HFFc6 (cell line): ENCODE data around the gene SORBS2. TPM values are rescaled to one million over a fixed set of nuclear protein-coding genes. Genes with fewer than 3 reads are reported as not detected.

ENCODE experiments used
- DNase-seq: peaks from one replicate; pipeline ENCODE4 v3.0.0-alpha.2; 2018
- H3K27ac Mint-ChIP-seq: 2 replicates; pipeline ENCODE4 v1.8.0; 2020; ENCODE audit warnings: mild to moderate bottlenecking, mixed read lengths
- H3K27me3 Mint-ChIP-seq: 2 replicates; pipeline ENCODE4 v1.8.0; 2021; ENCODE audit warnings: mild to moderate bottlenecking, moderate library complexity, mixed read lengths; ENCODE audit not compliant: insufficient read depth
- H3K36me3 Mint-ChIP-seq: 2 replicates; pipeline ENCODE4 v1.8.0; 2021; ENCODE audit warnings: low read depth, mixed read lengths
- H3K4me1 Mint-ChIP-seq: 2 replicates; pipeline ENCODE4 v1.8.0; 2020; ENCODE audit warnings: low read depth, mixed read lengths
- H3K4me3 Mint-ChIP-seq: 2 replicates; pipeline ENCODE4 v1.8.0; 2020; ENCODE audit warnings: mild to moderate bottlenecking, moderate library complexity, mixed read lengths
- H3K9me3 Mint-ChIP-seq: 2 replicates; pipeline ENCODE4 v1.8.0; 2020; ENCODE audit warnings: mild to moderate bottlenecking, mixed read lengths
- total RNA-seq, 6 experiments: library from RNA; stranded (reverse); fragmentation: NEBNext Ultra II Directional; extraction: Animal tissue kit (Norgen Biotek cat#: 25700); gene quantifications; 2 replicates in 1 of 6; 3 replicates in 5 of 6; pipeline ENCODE4 v1.2.3, GENCODE V29; 2021
- TF ChIP-seq, protein P1 (sequence below): fragments of 200-600 bp; sonication (generic); IDR thresholded peaks from 2 replicates; pipeline ENCODE4 v1.5.0; 2021; ENCODE audit warnings: antibody characterized with exemption, mild to moderate bottlenecking

SORBS2 gene
- total RNA-seq, 6 experiments from 2014 or later = 0.48 to 3.6 (median 0.72) TPM

DNA sequence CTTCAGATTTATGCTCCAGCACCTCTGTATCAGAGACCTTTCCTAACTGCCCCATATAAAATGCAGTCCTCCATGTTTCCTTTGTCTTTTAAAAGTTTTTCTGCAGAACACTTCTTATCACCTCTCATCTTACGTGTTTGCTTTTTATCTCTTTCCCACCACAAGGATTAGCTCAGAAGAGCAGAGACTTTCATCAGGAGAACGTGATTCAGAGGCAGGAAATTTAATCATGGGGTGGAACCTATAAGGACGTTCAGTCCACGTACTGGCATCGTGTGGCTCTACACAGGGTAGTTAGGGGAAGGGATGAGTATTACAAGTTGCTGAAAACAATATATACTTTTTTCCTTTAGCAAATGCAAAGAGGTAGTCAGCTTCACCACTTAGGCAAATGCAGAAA lies 98.7 kb downstream of the SORBS2 start:
- H3K4me3 Mint-ChIP-seq = no peak overlapping the region
- H3K27me3 Mint-ChIP-seq = peaks cover 5% of the 10 kb centered on the region
- H3K9me3 Mint-ChIP-seq = no peaks in the 10 kb centered on the region
- TF ChIP-seq, protein P1, sequence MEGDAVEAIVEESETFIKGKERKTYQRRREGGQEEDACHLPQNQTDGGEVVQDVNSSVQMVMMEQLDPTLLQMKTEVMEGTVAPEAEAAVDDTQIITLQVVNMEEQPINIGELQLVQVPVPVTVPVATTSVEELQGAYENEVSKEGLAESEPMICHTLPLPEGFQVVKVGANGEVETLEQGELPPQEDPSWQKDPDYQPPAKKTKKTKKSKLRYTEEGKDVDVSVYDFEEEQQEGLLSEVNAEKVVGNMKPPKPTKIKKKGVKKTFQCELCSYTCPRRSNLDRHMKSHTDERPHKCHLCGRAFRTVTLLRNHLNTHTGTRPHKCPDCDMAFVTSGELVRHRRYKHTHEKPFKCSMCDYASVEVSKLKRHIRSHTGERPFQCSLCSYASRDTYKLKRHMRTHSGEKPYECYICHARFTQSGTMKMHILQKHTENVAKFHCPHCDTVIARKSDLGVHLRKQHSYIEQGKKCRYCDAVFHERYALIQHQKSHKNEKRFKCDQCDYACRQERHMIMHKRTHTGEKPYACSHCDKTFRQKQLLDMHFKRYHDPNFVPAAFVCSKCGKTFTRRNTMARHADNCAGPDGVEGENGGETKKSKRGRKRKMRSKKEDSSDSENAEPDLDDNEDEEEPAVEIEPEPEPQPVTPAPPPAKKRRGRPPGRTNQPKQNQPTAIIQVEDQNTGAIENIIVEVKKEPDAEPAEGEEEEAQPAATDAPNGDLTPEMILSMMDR = no peak
- no peaks in the 10 kb centered on the region for H3K36me3 Mint-ChIP-seq
- no peak overlapping the region for H3K27ac Mint-ChIP-seq
- peaks cover 35% of the 10 kb centered on the region for H3K4me1 Mint-ChIP-seq
- no peak for DNase-seq

DNA sequence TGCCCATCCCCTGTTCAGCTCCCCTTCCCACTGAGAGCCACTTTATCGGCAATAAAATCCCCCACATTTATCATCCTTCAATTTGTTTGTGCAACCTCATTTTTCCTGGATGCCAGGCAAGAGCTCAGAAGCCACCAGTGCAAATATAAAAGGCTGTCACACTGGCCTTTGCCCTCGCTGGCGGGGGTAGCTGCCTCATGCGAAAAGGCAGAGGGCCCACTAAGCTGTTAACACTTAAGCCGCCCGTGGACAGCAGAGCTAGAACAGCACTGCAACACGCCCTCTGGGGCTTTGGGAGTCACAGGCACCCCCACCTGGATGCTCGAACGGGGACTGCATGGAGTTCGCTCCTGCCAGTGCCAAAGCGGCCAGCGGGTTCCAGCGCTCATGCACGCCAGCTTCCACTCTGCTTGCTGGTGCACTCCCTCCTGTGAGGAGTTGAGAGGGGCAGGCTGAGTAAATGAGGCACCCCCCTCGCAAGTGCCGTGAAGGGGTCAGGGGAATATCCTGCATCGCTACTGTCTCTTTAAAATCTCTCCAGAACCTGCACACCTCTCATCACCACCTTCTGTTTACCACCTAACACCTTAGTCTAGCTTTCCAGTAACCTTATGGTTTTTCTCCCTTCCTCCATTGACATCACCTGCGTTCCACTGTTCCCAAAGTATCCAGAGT lies 99.5 kb downstream of the SORBS2 start:
- H3K4me1 Mint-ChIP-seq = peaks cover 42% of the 10 kb centered on the region
- TF ChIP-seq, protein P1 = no peak
- no peaks in the 10 kb centered on the region for H3K9me3 Mint-ChIP-seq
- DNase-seq = no peak
- H3K4me3 Mint-ChIP-seq = no peak overlapping the region
- no peaks in the 10 kb centered on the region for H3K36me3 Mint-ChIP-seq
- H3K27me3 Mint-ChIP-seq = peaks cover 5% of the 10 kb centered on the region
- no peak overlapping the region for H3K27ac Mint-ChIP-seq

DNA sequence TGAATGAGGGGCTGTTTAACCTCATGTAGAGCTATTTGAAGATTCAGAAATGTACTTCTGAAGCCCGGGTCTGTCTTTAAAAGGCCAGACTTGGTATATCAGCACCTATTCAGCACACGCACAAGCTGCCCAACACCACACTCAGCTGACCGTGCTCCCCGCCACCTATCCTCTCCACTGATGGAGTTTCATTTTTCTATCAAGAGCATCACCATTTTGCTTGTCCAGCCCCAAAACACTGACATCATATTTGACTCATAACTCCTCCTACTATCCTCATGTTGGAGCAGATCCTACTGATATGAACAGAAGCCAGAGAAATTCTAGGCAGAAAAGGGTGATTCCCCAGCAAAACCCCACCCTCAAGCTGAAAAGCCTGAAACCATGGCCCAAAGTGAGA lies 100.3 kb downstream of the SORBS2 start:
- DNase-seq = peak; percentile 19
- TF ChIP-seq, protein P1 = no peak
- H3K27me3 Mint-ChIP-seq = peaks cover 4% of the 10 kb centered on the region
- H3K9me3 Mint-ChIP-seq = no peaks in the 10 kb centered on the region
- H3K27ac Mint-ChIP-seq = no peak overlapping the region
- H3K4me3 Mint-ChIP-seq = no peak overlapping the region
- no peaks in the 10 kb centered on the region for H3K36me3 Mint-ChIP-seq
- H3K4me1 Mint-ChIP-seq = peaks cover 47% of the 10 kb centered on the region

DNA sequence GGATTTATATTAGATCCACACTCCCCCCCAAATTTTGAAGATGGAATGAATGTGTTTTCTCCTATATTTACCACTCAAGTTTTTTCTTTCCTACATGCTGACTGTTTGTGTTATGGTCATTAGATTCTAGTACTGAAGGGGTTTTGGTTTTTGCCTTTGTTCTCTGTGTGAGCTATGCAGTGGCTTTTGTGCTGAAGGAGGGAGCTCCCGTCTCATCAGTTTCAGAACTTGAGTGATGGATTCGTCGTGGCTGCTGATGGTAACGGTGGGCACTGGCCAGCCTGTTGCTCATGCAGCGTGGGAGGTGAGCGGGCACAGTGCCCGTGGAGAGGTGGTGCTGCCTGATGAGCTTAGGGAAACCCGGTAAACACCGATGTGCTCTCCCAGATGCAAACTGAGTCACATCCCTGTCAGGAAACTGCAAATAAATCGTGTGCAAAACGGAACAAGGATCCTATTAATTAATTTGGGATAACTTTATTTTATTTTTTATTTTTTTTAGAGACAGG lies 101.5 kb downstream of the SORBS2 start:
- Mint-ChIP-seq H3K4me1 (peaks cover 47% of the 10 kb centered on the region), H3K27ac (no peak overlapping the region), H3K4me3 (no peak overlapping the region), H3K9me3 (peaks cover 3% of the 10 kb centered on the region; the same call in 1 of the 2 replicates), H3K36me3 (no peaks in the 10 kb centered on the region), H3K27me3 (peaks cover 2% of the 10 kb centered on the region)
- TF ChIP-seq, protein P1 = no peak
- DNase-seq = no peak

DNA sequence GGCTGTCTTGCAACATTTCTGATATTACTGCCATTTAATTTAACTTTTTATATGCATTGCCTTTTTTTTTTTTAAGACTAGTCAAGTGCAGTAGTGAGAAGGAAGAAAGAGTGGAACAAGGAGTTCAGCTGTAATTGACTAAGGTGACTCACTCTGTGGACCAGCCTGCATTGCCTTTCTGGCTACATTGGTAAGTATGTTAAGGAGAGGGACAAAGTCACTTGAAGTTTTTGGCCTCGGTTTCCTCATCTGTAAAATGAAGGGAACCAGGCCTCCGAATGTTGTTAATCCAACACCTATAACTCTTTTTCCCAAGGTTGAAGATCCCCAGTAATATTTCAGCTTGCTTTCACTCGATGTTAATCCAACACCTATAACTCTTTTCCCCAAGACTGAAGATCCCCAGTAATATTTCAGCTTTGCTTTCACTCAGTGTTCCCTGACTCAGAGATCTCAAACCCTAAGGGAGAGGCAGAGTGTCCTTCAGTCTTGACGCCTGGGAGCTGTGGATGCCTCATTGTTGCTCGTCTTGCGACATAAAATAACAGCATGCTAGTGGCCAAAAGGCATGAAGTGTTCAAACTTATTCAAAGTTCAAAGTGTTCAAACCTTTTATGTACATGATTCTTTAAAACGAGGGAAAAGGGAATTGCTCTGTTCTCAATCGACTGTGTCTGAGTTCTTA lies 102.0 kb downstream of the SORBS2 start:
- no peak overlapping the region for H3K27ac Mint-ChIP-seq
- no peak overlapping the region for H3K4me3 Mint-ChIP-seq
- peaks cover 2% of the 10 kb centered on the region for H3K27me3 Mint-ChIP-seq
- H3K4me1 Mint-ChIP-seq = peaks cover 47% of the 10 kb centered on the region
- DNase-seq = peak; percentile 39
- TF ChIP-seq, protein P1 = no peak
- H3K36me3 Mint-ChIP-seq = no peaks in the 10 kb centered on the region
- H3K9me3 Mint-ChIP-seq = peaks cover 4% of the 10 kb centered on the region; the same call in 1 of the 2 replicates
